Neural progenitor cell (in vitro differentiated cells): Measurements from ENCODE around the gene TAOK2. TPM values are rescaled to one million over a fixed set of nuclear protein-coding genes. Genes with fewer than 3 reads are reported as not detected.

ENCODE experiments used
- DNase-seq: peaks from one replicate; pipeline ENCODE4 v3.0.0-alpha.2; 2016; ENCODE audit warnings: low spot score
- H2AFZ ChIP-seq: fragments of 200-600 bp; sonication (generic); replicated peaks from 2 replicates; pipeline ENCODE4 v1.6.1; 2016; ENCODE audit warnings: antibody characterized with exemption
- H3F3A ChIP-seq: fragments of 200-600 bp; sonication (generic); 2 replicates; pipeline ENCODE4 v1.6.1; 2016; ENCODE audit warnings: antibody characterized with exemption, low read depth
- H3K27ac ChIP-seq: fragments of 200-600 bp; sonication (generic); 2 replicates; pipeline ENCODE4 v1.5.1; 2016; ENCODE audit warnings: mild to moderate bottlenecking
- H3K27me3 ChIP-seq: fragments of 200-600 bp; sonication (generic); 2 replicates; pipeline ENCODE4 v1.6.1; 2016; ENCODE audit warnings: mild to moderate bottlenecking, moderate library complexity
- H3K36me3 ChIP-seq: fragments of 200-600 bp; sonication (generic); 2 replicates; pipeline ENCODE4 v1.5.1; 2016
- H3K4me1 ChIP-seq: fragments of 200-600 bp; sonication (generic); 2 replicates; pipeline ENCODE4 v1.6.1; 2016; ENCODE audit warnings: mixed run types
- H3K4me2 ChIP-seq: fragments of 200-600 bp; sonication (generic); 2 replicates; pipeline ENCODE4 v1.6.1; 2016
- H3K4me3 ChIP-seq: fragments of 200-600 bp; sonication (generic); 2 replicates; pipeline ENCODE4 v1.5.1; 2016
- H3K79me2 ChIP-seq: fragments of 200-600 bp; sonication (generic); 2 replicates; pipeline ENCODE4 v1.6.1; 2016; ENCODE audit warnings: low read depth
- H3K9ac ChIP-seq: fragments of 200-600 bp; sonication (generic); 2 replicates; pipeline ENCODE4 v1.6.1; 2016
- H3K9me3 ChIP-seq: fragments of 200-600 bp; sonication (generic); 2 replicates; pipeline ENCODE4 v1.5.1; 2016; ENCODE audit warnings: low read depth
- H4K20me1 ChIP-seq: fragments of 200-600 bp; sonication (generic); 2 replicates; pipeline ENCODE4 v1.6.1; 2016; ENCODE audit warnings: low read depth
- H3K27ac Mint-ChIP-seq: 3 replicates; pipeline ENCODE4 v1.8.0; 2021; ENCODE audit warnings: mixed read lengths
- H3K27me3 Mint-ChIP-seq: 2 replicates; pipeline ENCODE4 v1.8.0; 2022; ENCODE audit warnings: low read depth, mild to moderate bottlenecking, inconsistent platforms, moderate library complexity, mixed read lengths; ENCODE audit not compliant: insufficient read depth
- H3K36me3 Mint-ChIP-seq: 3 replicates; pipeline ENCODE4 v1.8.0; 2021; ENCODE audit warnings: mixed read lengths
- H3K4me1 Mint-ChIP-seq: 3 replicates; pipeline ENCODE4 v1.8.0; 2021; ENCODE audit warnings: mixed read lengths
- H3K4me3 Mint-ChIP-seq: 3 replicates; pipeline ENCODE4 v1.8.0; 2021; ENCODE audit warnings: mild to moderate bottlenecking, moderate library complexity, mixed read lengths
- H3K9me3 Mint-ChIP-seq: 3 replicates; pipeline ENCODE4 v1.8.0; 2020; ENCODE audit warnings: mixed read lengths
- CTCF ChIP-seq: fragments of 200-600 bp; sonication (generic); IDR thresholded peaks from 2 replicates; pipeline ENCODE4 v1.5.1; 2017; ENCODE audit warnings: antibody characterized with exemption, mild to moderate bottlenecking
- EZH2 ChIP-seq: fragments of 200-600 bp; sonication (generic); IDR thresholded peaks from 2 replicates; pipeline ENCODE4 v1.6.1; 2017; ENCODE audit warnings: antibody characterized with exemption, mild to moderate bottlenecking, moderate library complexity
- EZH2phosphoT487 ChIP-seq: fragments of 200-600 bp; sonication (generic); IDR thresholded peaks from 2 replicates; pipeline ENCODE4 v1.6.1; 2017; ENCODE audit warnings: antibody characterized with exemption
- total RNA-seq: library from RNA; depleted of rRNA; stranded (reverse); fragments of >200 nt; gene quantifications from 2 replicates; pipeline ENCODE4 v1.2.3, GENCODE V29; 2015; ENCODE audit warnings: low replicate concordance

The TAOK2 gene
- total RNA-seq, 1 donor from 2014 or later = 13.8 TPM

GRCh38 chr16:29972992-29973383, 680 bp upstream of the TAOK2 start:
- Histone ChIP-seq H3K36me3 (peaks cover 4% of the 10 kb centered on the region), H4K20me1 (peaks cover 37% of the 10 kb centered on the region), H3K27ac (no peak overlapping the region), H3K9me3 (peaks cover 6% of the 10 kb centered on the region), H3K4me2 (no peak overlapping the region), H3K4me1 (peaks cover 23% of the 10 kb centered on the region), H2AFZ (no peak overlapping the region), H3K4me3 (no peak overlapping the region), H3K27me3 (peaks cover 9% of the 10 kb centered on the region), H3K9ac (no peak overlapping the region), H3K79me2 (peaks cover 41% of the 10 kb centered on the region), H3F3A (peaks cover 24% of the 10 kb centered on the region)
- DNase-seq = no peak
- Mint-ChIP-seq H3K9me3 (peaks cover 5% of the 10 kb centered on the region), H3K4me1 (peaks cover 35% of the 10 kb centered on the region), H3K4me3 (peak overlapping the region; percentile 86), H3K27ac (no peak overlapping the region), H3K36me3 (peaks cover 32% of the 10 kb centered on the region), H3K27me3 (peaks cover 12% of the 10 kb centered on the region)
- TF ChIP-seq EZH2phosphoT487 (no peak), EZH2 (no peak), CTCF (no peak)

DNA sequence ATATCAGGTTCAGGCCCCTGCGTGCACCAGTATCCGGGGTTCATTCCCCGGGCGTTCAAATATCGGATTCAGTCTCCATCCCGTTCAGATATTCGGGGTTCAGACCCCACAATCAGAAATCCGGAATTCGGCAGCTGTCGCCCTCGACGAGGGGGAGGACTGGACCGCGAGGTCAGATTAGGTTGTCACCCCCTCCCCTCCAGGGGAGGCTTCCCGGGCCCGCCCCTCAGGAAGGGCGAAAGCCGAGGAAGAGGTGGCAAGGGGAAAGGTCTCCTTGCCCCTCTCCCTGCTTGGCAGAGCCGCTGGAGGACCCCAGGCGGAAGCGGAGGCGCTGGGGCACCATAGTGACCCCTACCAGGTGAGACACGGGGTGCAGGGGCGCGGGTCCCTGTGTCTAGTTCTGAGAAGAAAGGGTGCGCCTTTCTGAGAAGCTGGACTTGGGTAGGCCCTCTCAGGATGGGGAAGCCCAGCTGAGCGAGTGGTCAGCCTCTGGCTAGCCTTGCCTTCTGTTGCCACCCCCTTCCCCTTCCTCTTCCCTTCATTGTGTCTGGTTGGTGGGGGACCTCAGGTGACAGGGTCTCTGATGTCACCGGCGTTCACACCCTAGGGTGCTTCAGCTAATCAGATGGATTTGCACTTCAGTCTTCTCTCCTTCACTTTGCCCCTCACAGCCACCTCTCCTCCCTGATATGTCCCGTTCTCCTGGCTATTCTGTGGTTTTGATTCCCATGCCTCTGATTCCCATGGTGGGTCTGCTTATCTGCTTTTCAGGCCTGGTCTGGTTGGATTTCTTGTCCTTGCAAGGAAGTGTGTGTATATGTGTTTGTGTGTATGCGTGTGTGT, 844 bp downstream of the TAOK2 start:
- peak; percentile 36 for DNase-seq
- H3K27ac ChIP-seq = no peak overlapping the region

DNA sequence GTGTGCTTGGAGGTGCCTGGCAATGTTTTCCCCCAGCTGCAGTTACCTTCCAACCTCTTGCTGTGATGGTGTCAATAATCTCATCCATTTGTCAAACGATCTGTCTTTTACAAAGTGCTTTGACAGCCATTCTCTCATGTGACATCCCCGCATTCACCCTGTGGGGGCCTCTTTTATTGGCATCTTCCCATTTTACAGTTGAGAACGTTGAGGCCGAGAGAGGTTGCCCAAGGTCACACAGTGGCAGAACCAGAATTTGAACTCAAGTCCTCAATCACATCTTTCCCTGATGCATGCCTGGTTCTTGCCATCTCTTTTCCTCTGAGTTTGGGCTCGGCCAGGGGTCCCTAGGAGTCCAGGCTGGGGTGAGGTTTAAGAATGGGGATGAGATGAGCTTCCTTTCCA, 1.5 kb downstream of the TAOK2 start:
- Mint-ChIP-seq H3K9me3 (peaks cover 5% of the 10 kb centered on the region), H3K4me1 (peaks cover 35% of the 10 kb centered on the region), H3K27me3 (peaks cover 12% of the 10 kb centered on the region), H3K4me3 (peak overlapping the region; percentile 86), H3K36me3 (peaks cover 33% of the 10 kb centered on the region), H3K27ac (no peak overlapping the region)
- Histone ChIP-seq H3K4me1 (peaks cover 23% of the 10 kb centered on the region), H3K9ac (no peak overlapping the region), H3F3A (peaks cover 24% of the 10 kb centered on the region), H4K20me1 (peaks cover 43% of the 10 kb centered on the region), H3K4me3 (peak overlapping the region; percentile 91), H3K4me2 (peak overlapping the region; percentile 92), H3K9me3 (peaks cover 6% of the 10 kb centered on the region), H3K36me3 (peaks cover 4% of the 10 kb centered on the region), H2AFZ (no peak overlapping the region), H3K79me2 (peaks cover 42% of the 10 kb centered on the region), H3K27me3 (peaks cover 9% of the 10 kb centered on the region), H3K27ac (no peak overlapping the region)
- no peak for TF ChIP-seq CTCF
- no peak for TF ChIP-seq EZH2phosphoT487
- no peak for TF ChIP-seq EZH2
- DNase-seq = no peak

More for the DNA sequence above, 844 bp downstream of the TAOK2 start:
- Mint-ChIP-seq H3K4me1 (peaks cover 35% of the 10 kb centered on the region), H3K9me3 (peaks cover 5% of the 10 kb centered on the region), H3K27me3 (peaks cover 12% of the 10 kb centered on the region), H3K27ac (peak overlapping the region; percentile 8), H3K36me3 (peaks cover 30% of the 10 kb centered on the region), H3K4me3 (peak overlapping the region; percentile 86)
- peaks cover 9% of the 10 kb centered on the region for H3K27me3 ChIP-seq
- H3K9me3 ChIP-seq = peaks cover 6% of the 10 kb centered on the region
- H3K9ac ChIP-seq = peak overlapping the region; percentile 75
- H3K4me2 ChIP-seq = peak overlapping the region; percentile 92
- H3K36me3 ChIP-seq = peaks cover 4% of the 10 kb centered on the region
- peaks cover 42% of the 10 kb centered on the region for H3K79me2 ChIP-seq
- H4K20me1 ChIP-seq = peaks cover 43% of the 10 kb centered on the region
- peaks cover 23% of the 10 kb centered on the region for H3K4me1 ChIP-seq
- peaks cover 24% of the 10 kb centered on the region for H3F3A ChIP-seq
- H2AFZ ChIP-seq = peak overlapping the region; percentile 82
- TF ChIP-seq CTCF (no peak), EZH2 (no peak), EZH2phosphoT487 (no peak)
- peak overlapping the region; percentile 91 for H3K4me3 ChIP-seq
